Measurements from ENCODE around the gene CACNA1I.

The CACNA1I gene

GRCh38 chr22:39662686-39663052 lies 92.1 kb downstream of the CACNA1I start:
- H3K36me3 Mint-ChIP-seq (ENCODE audit: insufficient read depth), result peaks cover 12% of the 10 kb centered on the region
- H3K9me3 Mint-ChIP-seq, result no peaks in the 10 kb centered on the region
- H3K27me3 Mint-ChIP-seq, result peaks cover 25 to 47% of the 10 kb centered on the region in 2 donors
- peaks cover 22 to 36% of the 10 kb centered on the region in 2 donors for H3K4me1 Mint-ChIP-seq (ENCODE audit: low read depth in 2 of 2)
- peak overlapping the region; percentile 63 to 81 for H3K4me3 Mint-ChIP-seq
- no peak for ATAC-seq (replicated peaks)
- H3K27ac Mint-ChIP-seq, result no peak overlapping the region
- DNase-seq, result no peak

GRCh38 chr22:39663751-39664150 lies 93.2 kb downstream of the CACNA1I start:
- H3K27ac Mint-ChIP-seq, result no peak overlapping the region
- H3K36me3 Mint-ChIP-seq (ENCODE audit: insufficient read depth), result peaks cover 12% of the 10 kb centered on the region
- peak overlapping the region; percentile 10 to 63 for H3K4me3 Mint-ChIP-seq
- peaks cover 25 to 47% of the 10 kb centered on the region in 2 donors for H3K27me3 Mint-ChIP-seq
- ATAC-seq (replicated peaks) (no peak), DNase-seq (no peak)
- H3K4me1 Mint-ChIP-seq (ENCODE audit: low read depth in 2 of 2), result peaks cover 11 to 26% of the 10 kb centered on the region in 2 donors
- H3K9me3 Mint-ChIP-seq, result no peaks in the 10 kb centered on the region

- no peak for DNase-seq
Observed at GRCh38 chr22:39664485-39665200, 94.1 kb downstream of the CACNA1I start.

GRCh38 chr22:39665229-39665628 lies 94.7 kb downstream of the CACNA1I start:
- H3K36me3 Mint-ChIP-seq (ENCODE audit: insufficient read depth), result peaks cover 15% of the 10 kb centered on the region
- no peak overlapping the region for H3K4me3 Mint-ChIP-seq
- DNase-seq (no peak), ATAC-seq (replicated peaks) (no peak)
- peaks cover 7 to 17% of the 10 kb centered on the region in 2 donors for H3K4me1 Mint-ChIP-seq (ENCODE audit: low read depth in 2 of 2)
- no peaks in the 10 kb centered on the region for H3K9me3 Mint-ChIP-seq
- peaks cover 25 to 43% of the 10 kb centered on the region in 2 donors for H3K27me3 Mint-ChIP-seq
- peak overlapping the region in 1 of 2 donors; percentile 78 for H3K27ac Mint-ChIP-seq

More at GRCh38 chr22:39664485-39665200, 94.1 kb downstream of the CACNA1I start:
- no peak for ATAC-seq (replicated peaks)
- H3K36me3 Mint-ChIP-seq (ENCODE audit: insufficient read depth), result peaks cover 15% of the 10 kb centered on the region
- H3K4me1 Mint-ChIP-seq (ENCODE audit: low read depth in 2 of 2), result peaks cover 7 to 21% of the 10 kb centered on the region in 2 donors
- H3K27ac Mint-ChIP-seq, result no peak overlapping the region
- H3K4me3 Mint-ChIP-seq, result no peak overlapping the region
- H3K9me3 Mint-ChIP-seq, result no peaks in the 10 kb centered on the region
- H3K27me3 Mint-ChIP-seq, result peaks cover 25 to 47% of the 10 kb centered on the region in 2 donors

- no peaks in the 10 kb centered on the region for H3K9me3 Mint-ChIP-seq
- H3K27me3 Mint-ChIP-seq, result peaks cover 25 to 37% of the 10 kb centered on the region in 2 donors
- H3K27ac Mint-ChIP-seq, result peak overlapping the region; percentile 71 to 78
- peaks cover 7 to 17% of the 10 kb centered on the region in 2 donors for H3K4me1 Mint-ChIP-seq (ENCODE audit: low read depth in 2 of 2)
- ATAC-seq (replicated peaks), result no peak
- peaks cover 15% of the 10 kb centered on the region for H3K36me3 Mint-ChIP-seq (ENCODE audit: insufficient read depth)
- peak overlapping the region in 1 of 2 donors; percentile 24 for H3K4me3 Mint-ChIP-seq
- no peak for DNase-seq
Observed at GRCh38 chr22:39665661-39666431, 95.3 kb downstream of the CACNA1I start.

- no peak for DNase-seq
- ATAC-seq (replicated peaks), result no peak
- peaks cover 18 to 30% of the 10 kb centered on the region in 2 donors for H3K27me3 Mint-ChIP-seq
- H3K27ac Mint-ChIP-seq, result no peak overlapping the region
- no peak overlapping the region for H3K4me3 Mint-ChIP-seq
- H3K9me3 Mint-ChIP-seq, result peaks cover 3 to 5% of the 10 kb centered on the region in 2 donors
- H3K4me1 Mint-ChIP-seq (ENCODE audit: low read depth in 2 of 2), result peaks cover 7 to 11% of the 10 kb centered on the region in 2 donors
- H3K36me3 Mint-ChIP-seq (ENCODE audit: insufficient read depth), result peaks cover 15% of the 10 kb centered on the region
Observed at GRCh38 chr22:39666495-39666894, 95.9 kb downstream of the CACNA1I start.

GRCh38 chr22:39666926-39667325 lies 96.4 kb downstream of the CACNA1I start:
- H3K27ac Mint-ChIP-seq, result no peak overlapping the region
- H3K9me3 Mint-ChIP-seq, result peaks cover 3 to 9% of the 10 kb centered on the region in 2 donors
- DNase-seq (no peak), ATAC-seq (replicated peaks) (no peak)
- H3K4me1 Mint-ChIP-seq (ENCODE audit: low read depth in 2 of 2), result peaks cover 7 to 11% of the 10 kb centered on the region in 2 donors
- peaks cover 17 to 26% of the 10 kb centered on the region in 2 donors for H3K27me3 Mint-ChIP-seq
- no peak overlapping the region for H3K4me3 Mint-ChIP-seq
- peaks cover 15% of the 10 kb centered on the region for H3K36me3 Mint-ChIP-seq (ENCODE audit: insufficient read depth)

- peaks cover 10% of the 10 kb centered on the region for H3K36me3 Mint-ChIP-seq (ENCODE audit: insufficient read depth)
- DNase-seq, result no peak
Observed at GRCh38 chr22:39669432-39669831, 98.9 kb downstream of the CACNA1I start.

GRCh38 chr22:39671936-39672335 lies 101.4 kb downstream of the CACNA1I start:
- no peak overlapping the region for H3K27ac Mint-ChIP-seq
- no peak for DNase-seq
- H3K36me3 Mint-ChIP-seq (ENCODE audit: insufficient read depth), result peaks cover 4% of the 10 kb centered on the region
- H3K9me3 Mint-ChIP-seq, result peaks cover 3 to 17% of the 10 kb centered on the region in 2 donors
- no peak for ATAC-seq (replicated peaks)
- peaks cover 7 to 16% of the 10 kb centered on the region in 2 donors for H3K27me3 Mint-ChIP-seq
- peaks cover 5 to 7% of the 10 kb centered on the region in 2 donors for H3K4me1 Mint-ChIP-seq (ENCODE audit: low read depth in 2 of 2)
- H3K4me3 Mint-ChIP-seq, result no peak overlapping the region

More at GRCh38 chr22:39669432-39669831, 98.9 kb downstream of the CACNA1I start:
- ATAC-seq (replicated peaks), result no peak
- peaks cover 3 to 17% of the 10 kb centered on the region in 2 donors for H3K9me3 Mint-ChIP-seq
- H3K4me3 Mint-ChIP-seq, result no peak overlapping the region
- no peak overlapping the region for H3K27ac Mint-ChIP-seq
- peaks cover 0 to 9% of the 10 kb centered on the region in 2 donors for H3K27me3 Mint-ChIP-seq
- no peaks in the 10 kb centered on the region for H3K4me1 Mint-ChIP-seq (ENCODE audit: low read depth in 2 of 2)

- Mint-ChIP-seq H3K27me3 (peaks cover 7 to 16% of the 10 kb centered on the region in 2 donors), H3K4me3 (no peak overlapping the region), H3K27ac (no peak overlapping the region), H3K4me1 (ENCODE audit: low read depth in 2 of 2) (peaks cover 5 to 7% of the 10 kb centered on the region in 2 donors), H3K9me3 (peaks cover 3 to 17% of the 10 kb centered on the region in 2 donors), H3K36me3 (ENCODE audit: insufficient read depth) (no peaks in the 10 kb centered on the region)
- DNase-seq, result no peak
- no peak for ATAC-seq (replicated peaks)
Observed at GRCh38 chr22:39674536-39674935, 104.0 kb downstream of the CACNA1I start.

- H3K4me1 Mint-ChIP-seq (ENCODE audit: low read depth in 2 of 2), result peaks cover 5 to 7% of the 10 kb centered on the region in 2 donors
- ATAC-seq (replicated peaks), result no peak
- no peak overlapping the region for H3K4me3 Mint-ChIP-seq
- peaks cover 7 to 16% of the 10 kb centered on the region in 2 donors for H3K27me3 Mint-ChIP-seq
- no peak for DNase-seq
- H3K9me3 Mint-ChIP-seq, result peaks cover 3 to 17% of the 10 kb centered on the region in 2 donors
- no peaks in the 10 kb centered on the region for H3K36me3 Mint-ChIP-seq (ENCODE audit: insufficient read depth)
- peak overlapping the region in 1 of 2 donors; percentile 41 for H3K27ac Mint-ChIP-seq
Observed at GRCh38 chr22:39675947-39676346, 105.4 kb downstream of the CACNA1I start.

GRCh38 chr22:39677967-39678366 lies 107.4 kb downstream of the CACNA1I start:
- no peak for ATAC-seq (replicated peaks)
- Mint-ChIP-seq H3K36me3 (ENCODE audit: insufficient read depth) (peaks cover 3% of the 10 kb centered on the region), H3K4me1 (ENCODE audit: low read depth in 2 of 2) (peaks cover 5 to 7% of the 10 kb centered on the region in 2 donors), H3K27ac (no peak overlapping the region), H3K9me3 (no peaks in the 10 kb centered on the region), H3K4me3 (no peak overlapping the region), H3K27me3 (peaks cover 7 to 16% of the 10 kb centered on the region in 2 donors)
- DNase-seq, result no peak

- no peak overlapping the region for H3K4me3 Mint-ChIP-seq
- no peak overlapping the region for H3K27ac Mint-ChIP-seq
- H3K27me3 Mint-ChIP-seq, result peaks cover 8 to 19% of the 10 kb centered on the region in 2 donors
- DNase-seq (no peak), ATAC-seq (replicated peaks) (no peak)
- peaks cover 5 to 7% of the 10 kb centered on the region in 2 donors for H3K4me1 Mint-ChIP-seq (ENCODE audit: low read depth in 2 of 2)
- H3K9me3 Mint-ChIP-seq, result no peaks in the 10 kb centered on the region
- H3K36me3 Mint-ChIP-seq (ENCODE audit: insufficient read depth), result peaks cover 3% of the 10 kb centered on the region
Observed at GRCh38 chr22:39678862-39679490, 108.4 kb downstream of the CACNA1I start.
